Esophagus squamous epithelium (tissue), 5 donors: ENCODE measurements around the gene AMH. TPM values are rescaled to one million over a fixed set of nuclear protein-coding genes. Genes with fewer than 3 reads are reported as not detected.

Source experiments
- DNase-seq: peaks from one replicate; lab custom pipeline; 2025; lab: John Stamatoyannopoulos, UW
- H3K27ac ChIP-seq, 4 donors: fragments of 200-600 bp; sonication (generic); one replicate each; pipeline ENCODE4 v1.5.1; 2016 to 2019; ENCODE audit warnings: mild to moderate bottlenecking in 1 of 4
- H3K27me3 ChIP-seq, 4 donors: fragments of 200-600 bp; sonication (generic); 1 replicate in 3 of 4; 2 replicates in 1 of 4; pipeline versions ENCODE4 v1.5.1 to v1.6.0; 2017 to 2021; ENCODE audit warnings: antibody characterized with exemption in 1 of 4
- H3K36me3 ChIP-seq, 3 donors: fragments of 200-600 bp; sonication (generic); one replicate each; pipeline ENCODE4 v1.5.1; 2016 to 2019
- H3K4me1 ChIP-seq, 3 donors: fragments of 200-600 bp; sonication (generic); one replicate each; pipeline ENCODE4 v1.5.1; 2017 to 2019
- H3K4me3 ChIP-seq, 4 donors: fragments of 200-600 bp; sonication (generic); 1 replicate in 3 of 4; 2 replicates in 1 of 4; pipeline ENCODE4 v1.5.1; 2016 to 2019; ENCODE audit warnings: mild to moderate bottlenecking in 2 of 4, moderate library complexity in 1 of 4
- H3K9me3 ChIP-seq, 3 donors: fragments of 200-600 bp; sonication (generic); one replicate each; pipeline ENCODE4 v1.5.1; 2016 to 2019
- CTCF ChIP-seq, 6 experiments: fragments of 450-650 bp in 4 of 6; fragments of 200-600 bp in 2 of 6; sonication (generic) in 2 of 6; IDR thresholded peaks; one replicate each; pipeline ENCODE4 v1.5.1; 2016 to 2019; ENCODE audit warnings: antibody characterized with exemption in 6 of 6, mild to moderate bottlenecking in 4 of 6, moderate library complexity in 4 of 6
- POLR2A ChIP-seq, 4 donors: fragments of 450-650 bp; IDR thresholded peaks; one replicate each; pipeline ENCODE4 v1.6.1; 2017; ENCODE audit warnings: antibody characterized with exemption in 4 of 4, mild to moderate bottlenecking in 4 of 4, moderate library complexity in 3 of 4
- WGBS, 2 donors: methylation state at CpG; one replicate each; pipeline ENCODE4 v1.1.5; 2018; 5-methylcytosine and 5-hydroxymethylcytosine counted together
- intact Hi-C: fragments of 100-400 bp; cut with DNase I; formaldehyde crosslinking; loops from one replicate; pipeline ENCODE4 v1.15.0; 2022
- total RNA-seq, 4 donors: library from RNA; depleted of rRNA; stranded (reverse); fragments of >200 nt; gene quantifications; one replicate each; pipeline ENCODE4 v1.1.0, GENCODE V29; 2016
- donor health status: DM: yes; HTN: yes; CAD: no.

Gene AMH
- total RNA-seq, 4 donors from 2014 or later: 0.76 to 1.1 (median 0.88) TPM; not detected in 1

- H3K4me3 ChIP-seq: no peak overlapping the region
- H3K27me3 ChIP-seq: no peaks in the 10 kb centered on the region
- no peak for DNase-seq
- peaks cover 0 to 1% (median under 1%) of the 10 kb centered on the region in 3 donors for H3K4me1 ChIP-seq
- peaks cover 47 to 100% (median 52%) of the 10 kb centered on the region in 3 donors for H3K36me3 ChIP-seq
- no peak overlapping the region for H3K27ac ChIP-seq
- H3K9me3 ChIP-seq: no peaks in the 10 kb centered on the region
- WGBS, 2 donors: 100% methylated on average over 1 of the region's 20 CpGs; no CpG with 5 or more reads in 1 of the 2 donors
- intact Hi-C loops: no loop called here
- TF ChIP-seq CTCF (IDR thresholded peaks at IDR 0.05) (no peak), POLR2A (IDR thresholded peaks at IDR 0.05) (no peak)
Measured at GRCh38 chr19:2221918-2222317, 27.2 kb upstream of the AMH start.

GRCh38 chr19:2223391-2223790, 25.7 kb upstream of the AMH start:
- H3K4me3 ChIP-seq: no peak overlapping the region
- H3K9me3 ChIP-seq: no peaks in the 10 kb centered on the region
- WGBS, 2 donors: 93 to 94% methylated on average over 2 to 9 of the region's 18 CpGs
- TF ChIP-seq CTCF (IDR thresholded peaks at IDR 0.05) (no peak), POLR2A (IDR thresholded peaks at IDR 0.05) (no peak)
- intact Hi-C loops: no loop called here
- H3K4me1 ChIP-seq: peaks cover 0 to 16% (median 4%) of the 10 kb centered on the region in 3 donors
- peaks cover 42 to 100% (median 58%) of the 10 kb centered on the region in 3 donors for H3K36me3 ChIP-seq
- DNase-seq: no peak
- H3K27me3 ChIP-seq: no peaks in the 10 kb centered on the region
- H3K27ac ChIP-seq: no peak overlapping the region

- Histone ChIP-seq H3K27me3 (no peaks in the 10 kb centered on the region), H3K9me3 (no peaks in the 10 kb centered on the region), H3K4me3 (no peak overlapping the region), H3K36me3 (peaks cover 42 to 100% (median 59%) of the 10 kb centered on the region in 3 donors), H3K4me1 (peaks cover 0 to 22% (median 4%) of the 10 kb centered on the region in 3 donors), H3K27ac (no peak overlapping the region)
- WGBS, 2 donors: 75 to 94% methylated on average over 3 to 14 of the region's 14 CpGs
- intact Hi-C loops: no loop called here
- DNase-seq: no peak
- no peak for TF ChIP-seq CTCF (IDR thresholded peaks at IDR 0.05)
- TF ChIP-seq POLR2A (IDR thresholded peaks at IDR 0.05): no peak
Measured at GRCh38 chr19:2223959-2224358, 25.2 kb upstream of the AMH start.

DNA sequence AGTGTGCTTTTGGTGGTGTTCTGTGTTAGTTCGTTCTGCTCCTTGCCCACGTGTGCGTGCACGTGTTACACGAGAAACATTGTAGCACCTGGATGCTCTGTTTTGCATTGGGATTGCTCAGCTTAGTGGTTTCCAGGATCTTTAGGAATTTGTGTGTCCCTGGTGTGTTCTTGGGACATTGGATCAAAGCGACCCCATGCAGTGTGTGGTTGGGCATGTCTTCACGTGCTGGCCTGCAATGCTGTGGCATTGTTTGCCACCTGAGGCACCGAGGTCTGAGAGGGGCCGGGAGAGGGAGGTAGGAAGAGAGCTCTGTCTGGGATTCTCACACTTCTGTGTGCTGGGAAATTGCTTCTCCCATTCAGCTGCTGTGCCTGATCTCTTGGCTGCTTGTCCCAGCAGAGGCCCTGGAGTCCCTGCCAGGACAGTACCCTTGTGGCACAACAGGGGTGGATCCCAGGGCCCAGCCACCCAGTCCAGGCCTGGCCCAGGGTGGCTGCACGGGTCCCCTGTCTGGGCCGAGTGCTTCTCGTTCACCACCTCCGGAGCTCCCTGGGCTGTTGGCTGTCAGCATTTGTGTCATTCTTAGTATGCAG, 24.3 kb upstream of the AMH start:
- H3K4me1 ChIP-seq: peaks cover 0 to 23% (median 4%) of the 10 kb centered on the region in 3 donors
- no peak for DNase-seq
- intact Hi-C loops: no loop called here
- no peak for TF ChIP-seq CTCF (IDR thresholded peaks at IDR 0.05)
- TF ChIP-seq POLR2A (IDR thresholded peaks at IDR 0.05): no peak
- H3K4me3 ChIP-seq: no peak overlapping the region
- 79 to 80% methylated on average over 8 to 9 of the region's 13 CpGs for WGBS, 2 donors
- H3K36me3 ChIP-seq: peaks cover 37 to 100% (median 64%) of the 10 kb centered on the region in 3 donors
- no peaks in the 10 kb centered on the region for H3K27me3 ChIP-seq
- H3K9me3 ChIP-seq: no peaks in the 10 kb centered on the region
- no peak overlapping the region for H3K27ac ChIP-seq

DNA sequence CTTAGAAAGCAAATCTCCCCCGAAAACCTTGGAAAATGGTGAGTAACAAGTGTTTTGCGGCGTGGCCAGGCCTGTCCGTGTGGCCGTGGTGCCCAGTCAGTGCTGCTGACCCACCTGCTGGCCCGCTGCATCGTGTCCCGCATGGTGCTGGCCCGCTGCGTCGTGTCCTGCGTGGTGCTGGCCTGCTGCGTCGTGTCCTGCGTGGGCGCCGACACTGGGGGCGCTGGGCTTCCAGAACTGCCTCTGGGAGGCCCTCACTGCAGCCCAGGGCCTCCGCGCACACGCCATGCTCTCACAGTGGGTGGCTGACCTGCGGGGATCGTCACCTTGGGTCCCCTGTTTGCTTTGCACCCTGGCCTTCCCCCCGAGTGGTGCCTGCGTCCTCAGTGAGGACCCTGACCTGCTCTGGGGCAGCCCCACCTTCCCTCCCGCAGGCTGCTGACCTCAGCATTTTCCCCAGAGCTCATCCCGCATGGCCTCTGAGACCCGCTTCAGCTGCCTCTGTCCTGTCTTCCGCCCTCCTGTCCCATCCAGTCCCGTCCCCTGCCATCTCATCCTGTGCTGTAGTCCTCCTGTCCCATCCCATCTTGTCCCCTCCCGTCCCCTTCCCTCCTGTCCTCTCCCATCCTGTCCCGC, 23.6 kb upstream of the AMH start:
- TF ChIP-seq POLR2A (IDR thresholded peaks at IDR 0.05): no peak
- TF ChIP-seq CTCF (IDR thresholded peaks at IDR 0.05): no peak
- DNase-seq: no peak
- no peaks in the 10 kb centered on the region for H3K27me3 ChIP-seq
- 93 to 96% methylated on average over 12 to 19 of the region's 32 CpGs for WGBS, 2 donors
- H3K9me3 ChIP-seq: no peaks in the 10 kb centered on the region
- no peak overlapping the region for H3K27ac ChIP-seq
- no peak overlapping the region for H3K4me3 ChIP-seq
- H3K36me3 ChIP-seq: peaks cover 35 to 100% (median 62%) of the 10 kb centered on the region in 3 donors
- H3K4me1 ChIP-seq: peaks cover 0 to 28% (median 4%) of the 10 kb centered on the region in 3 donors
- intact Hi-C loops: no loop called here
